ENCODE data around the gene RFTN1. TPM values are rescaled to one million over a fixed set of nuclear protein-coding genes. Genes with fewer than 3 reads are reported as not detected.

The RFTN1 gene
- total RNA-seq, 1 experiment from 2014 or later = 2.2 TPM

GRCh38 chr3:16365491-16366128 is 147.9 kb downstream of the RFTN1 start:
- H4K5ac ChIP-seq (ENCODE audit: insufficient read length, low read depth, low read length) = no peak overlapping the region
- peaks cover 17 to 19% of the 10 kb centered on the region in 2 experiments for H3K4me1 Mint-ChIP-seq
- no peaks in the 10 kb centered on the region for H3K36me3 Mint-ChIP-seq (ENCODE audit: insufficient read depth in 1 of 3, low read depth in 3 of 3)
- H3T11ph ChIP-seq (ENCODE audit: low read length) = no peak overlapping the region
- no peaks in the 10 kb centered on the region for H3K27me3 Mint-ChIP-seq (ENCODE audit: low read depth)
- H3K27me3 ChIP-seq (ENCODE audit: insufficient read depth, low read length) = no peaks in the 10 kb centered on the region
- no peak overlapping the region for H2AFZ ChIP-seq (ENCODE audit: low read length)
- H3K18ac ChIP-seq (ENCODE audit: insufficient read length, low read depth, low read length) = no peak overlapping the region
- no peak overlapping the region for H3K4ac ChIP-seq (ENCODE audit: low read depth, low read length)
- H3K4me3 Mint-ChIP-seq = no peak overlapping the region; a peak in 1 of 5 replicates
- H2BK12ac ChIP-seq (ENCODE audit: insufficient read length, low read depth, low read length) = no peak overlapping the region
- no peaks in the 10 kb centered on the region for H3K79me1 ChIP-seq (ENCODE audit: insufficient read depth, low read depth, low read length, poor library complexity, severe bottlenecking)
- H3K79me2 ChIP-seq (ENCODE audit: insufficient read depth, low read length) = no peaks in the 10 kb centered on the region
- no peak overlapping the region for H2BK5ac ChIP-seq (ENCODE audit: insufficient read length, low read length)
- no peaks in the 10 kb centered on the region for H3K9me3 ChIP-seq (ENCODE audit: control insufficient read depth, low read depth, low read length)
- H2BK20ac ChIP-seq (ENCODE audit: low read depth, low read length, poor library complexity, severe bottlenecking) = no peak overlapping the region
- H2BK120ac ChIP-seq (ENCODE audit: low read depth, low read length, poor library complexity, severe bottlenecking) = no peak overlapping the region
- no peak overlapping the region for H3K4me2 ChIP-seq (ENCODE audit: insufficient read depth, insufficient read length, low read length)
- H3K4me1 ChIP-seq (ENCODE audit: insufficient read depth, low read length) = peaks cover 4% of the 10 kb centered on the region
- no peaks in the 10 kb centered on the region; a peak in 1 of 5 replicates for H3K9me3 Mint-ChIP-seq
- no peak overlapping the region for H3K23ac ChIP-seq (ENCODE audit: insufficient read length, low read depth, low read length)
- no peak overlapping the region for H4K8ac ChIP-seq (replicated peaks; ENCODE audit: insufficient read length, low read depth, low read length)
- H3K56ac ChIP-seq (ENCODE audit: insufficient read length, low read depth, low read length) = no peak overlapping the region
- H4K91ac ChIP-seq (ENCODE audit: insufficient read length, low read depth, low read length) = no peak overlapping the region
- H3K27ac ChIP-seq (ENCODE audit: insufficient read length, low read depth, low read length) = no peak overlapping the region
- H3K9ac ChIP-seq (ENCODE audit: extremely low read depth, insufficient read length, low read length) = no peak overlapping the region
- no peak overlapping the region for H3K27ac Mint-ChIP-seq
- no peak overlapping the region for H3K14ac ChIP-seq (ENCODE audit: insufficient read depth, low read length)
- WGBS (ENCODE audit: extremely low coverage, insufficient read length, low lambda C conversion rate) = no CpG with 5 or more reads among the region's 6 CpGs
- H2BK15ac ChIP-seq (ENCODE audit: low read depth, low read length) = no peak overlapping the region
- H4K20me1 ChIP-seq (ENCODE audit: control insufficient read depth, insufficient read depth, insufficient read length) = no peaks in the 10 kb centered on the region
- H3K23me2 ChIP-seq (ENCODE audit: insufficient read length, low read depth, low read length, poor library complexity, severe bottlenecking) = no peaks in the 10 kb centered on the region
- TF ChIP-seq, protein P1, sequence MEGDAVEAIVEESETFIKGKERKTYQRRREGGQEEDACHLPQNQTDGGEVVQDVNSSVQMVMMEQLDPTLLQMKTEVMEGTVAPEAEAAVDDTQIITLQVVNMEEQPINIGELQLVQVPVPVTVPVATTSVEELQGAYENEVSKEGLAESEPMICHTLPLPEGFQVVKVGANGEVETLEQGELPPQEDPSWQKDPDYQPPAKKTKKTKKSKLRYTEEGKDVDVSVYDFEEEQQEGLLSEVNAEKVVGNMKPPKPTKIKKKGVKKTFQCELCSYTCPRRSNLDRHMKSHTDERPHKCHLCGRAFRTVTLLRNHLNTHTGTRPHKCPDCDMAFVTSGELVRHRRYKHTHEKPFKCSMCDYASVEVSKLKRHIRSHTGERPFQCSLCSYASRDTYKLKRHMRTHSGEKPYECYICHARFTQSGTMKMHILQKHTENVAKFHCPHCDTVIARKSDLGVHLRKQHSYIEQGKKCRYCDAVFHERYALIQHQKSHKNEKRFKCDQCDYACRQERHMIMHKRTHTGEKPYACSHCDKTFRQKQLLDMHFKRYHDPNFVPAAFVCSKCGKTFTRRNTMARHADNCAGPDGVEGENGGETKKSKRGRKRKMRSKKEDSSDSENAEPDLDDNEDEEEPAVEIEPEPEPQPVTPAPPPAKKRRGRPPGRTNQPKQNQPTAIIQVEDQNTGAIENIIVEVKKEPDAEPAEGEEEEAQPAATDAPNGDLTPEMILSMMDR (conservative IDR thresholded peaks at IDR 0.05) = no peak
- DNase-seq = no peak
- no peak overlapping the region for H2AK5ac ChIP-seq (ENCODE audit: insufficient read length, low read length)
